ENCODE results near the gene FAM227B. TPM values are rescaled to one million over a fixed set of nuclear protein-coding genes. Genes with fewer than 3 reads are reported as not detected.
"Not testable (repeated sequence)": the region's sequence is repeated elsewhere in the genome, so short reads cannot be mapped to it uniquely, and the experiment has no call there.

FAM227B gene
- total RNA-seq, 2 donors from 2014 or later: 7.5 to 14.4 TPM

DNA sequence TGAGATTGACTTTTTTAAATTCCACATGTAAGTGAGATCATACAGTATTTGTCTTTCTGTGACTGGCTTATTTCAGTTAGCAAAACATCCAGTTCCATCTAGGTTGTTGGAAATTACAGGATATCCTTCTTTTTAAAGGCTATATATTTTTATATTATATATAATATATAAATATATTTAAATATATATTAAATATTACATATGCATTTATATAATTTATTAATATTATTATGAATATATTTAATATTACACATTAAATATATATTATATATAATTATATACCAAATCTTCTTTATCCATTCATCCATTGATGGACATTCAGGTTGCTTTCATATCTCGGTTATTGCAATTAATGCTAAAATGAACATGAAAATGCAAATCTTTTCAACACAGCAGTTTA, 49.9 kb downstream of the FAM227B start:
- H3K27me3 ChIP-seq: no peaks in the 10 kb centered on the region
- no peak for DNase-seq (ENCODE audit: low spot score)
- no peak overlapping the region for H3K27ac ChIP-seq
- TF ChIP-seq, protein P1, sequence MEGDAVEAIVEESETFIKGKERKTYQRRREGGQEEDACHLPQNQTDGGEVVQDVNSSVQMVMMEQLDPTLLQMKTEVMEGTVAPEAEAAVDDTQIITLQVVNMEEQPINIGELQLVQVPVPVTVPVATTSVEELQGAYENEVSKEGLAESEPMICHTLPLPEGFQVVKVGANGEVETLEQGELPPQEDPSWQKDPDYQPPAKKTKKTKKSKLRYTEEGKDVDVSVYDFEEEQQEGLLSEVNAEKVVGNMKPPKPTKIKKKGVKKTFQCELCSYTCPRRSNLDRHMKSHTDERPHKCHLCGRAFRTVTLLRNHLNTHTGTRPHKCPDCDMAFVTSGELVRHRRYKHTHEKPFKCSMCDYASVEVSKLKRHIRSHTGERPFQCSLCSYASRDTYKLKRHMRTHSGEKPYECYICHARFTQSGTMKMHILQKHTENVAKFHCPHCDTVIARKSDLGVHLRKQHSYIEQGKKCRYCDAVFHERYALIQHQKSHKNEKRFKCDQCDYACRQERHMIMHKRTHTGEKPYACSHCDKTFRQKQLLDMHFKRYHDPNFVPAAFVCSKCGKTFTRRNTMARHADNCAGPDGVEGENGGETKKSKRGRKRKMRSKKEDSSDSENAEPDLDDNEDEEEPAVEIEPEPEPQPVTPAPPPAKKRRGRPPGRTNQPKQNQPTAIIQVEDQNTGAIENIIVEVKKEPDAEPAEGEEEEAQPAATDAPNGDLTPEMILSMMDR (IDR thresholded peaks at IDR 0.05): no peak
- no peak overlapping the region for H3K4me3 ChIP-seq
- H3K36me3 ChIP-seq: no peaks in the 10 kb centered on the region
- H3K4me1 ChIP-seq: no peaks in the 10 kb centered on the region
- H3K9me3 ChIP-seq: no peaks in the 10 kb centered on the region

- H3K4me1 ChIP-seq: no peaks in the 10 kb centered on the region
- H3K27me3 ChIP-seq: no peaks in the 10 kb centered on the region
- no peak overlapping the region for H3K4me3 ChIP-seq
- H3K36me3 ChIP-seq: no peaks in the 10 kb centered on the region
- H3K27ac ChIP-seq: no peak overlapping the region
- no peaks in the 10 kb centered on the region for H3K9me3 ChIP-seq
- DNase-seq (ENCODE audit: low spot score): no peak
- TF ChIP-seq, protein P1 (IDR thresholded peaks at IDR 0.05): no peak
These were observed 50.4 kb downstream of the FAM227B start for GRCh38 chr15:49570174-49570573.

DNA sequence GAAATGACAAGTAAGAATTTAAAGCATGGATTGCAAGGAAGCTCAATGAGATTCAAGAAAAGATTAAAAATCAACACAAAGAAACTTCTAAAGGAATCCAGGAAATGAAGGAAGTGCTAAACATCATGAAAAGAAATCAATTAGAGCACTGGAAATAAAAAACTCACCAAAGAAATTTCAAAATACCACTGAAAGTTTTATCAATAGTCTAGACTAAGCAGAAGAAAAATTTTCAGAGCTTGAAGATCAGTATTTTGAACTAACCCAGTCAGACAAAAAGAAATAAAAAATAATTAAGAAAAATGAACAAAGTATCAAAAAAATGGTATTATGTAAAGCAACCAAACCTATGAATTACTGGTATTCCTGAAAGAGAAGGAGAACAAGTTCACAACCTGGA, 60.6 kb downstream of the FAM227B start:
- Histone ChIP-seq H3K27ac (no peak overlapping the region), H3K27me3 (no peaks in the 10 kb centered on the region), H3K36me3 (no peaks in the 10 kb centered on the region), H3K4me1 (no peaks in the 10 kb centered on the region), H3K9me3 (peaks cover 0 to 59% of the 10 kb centered on the region in 2 donors), H3K4me3 (no peak overlapping the region)
- DNase-seq (ENCODE audit: low spot score): no peak
- TF ChIP-seq, protein P1 (IDR thresholded peaks at IDR 0.05): no peak

DNA sequence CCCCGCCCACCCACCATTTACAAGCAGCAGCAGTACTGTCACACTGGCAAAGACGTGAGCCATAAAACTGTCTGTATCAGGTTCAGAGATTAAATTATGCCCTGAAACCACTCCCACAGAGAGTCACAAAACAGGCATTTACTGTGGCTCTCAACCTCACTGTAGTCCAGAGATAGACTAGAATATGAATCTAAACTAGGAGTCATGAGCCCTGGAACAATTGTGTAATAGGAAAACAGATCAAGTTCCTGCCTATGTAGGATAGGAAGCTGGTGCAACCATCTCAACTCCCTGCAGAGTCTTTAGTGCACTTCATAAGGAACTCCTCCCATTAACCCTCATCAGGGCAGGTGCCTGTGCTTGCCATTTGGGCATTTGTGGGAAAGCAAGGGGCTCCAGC, 61.7 kb downstream of the FAM227B start:
- H3K4me3 ChIP-seq: no peak overlapping the region
- DNase-seq (ENCODE audit: low spot score): no peak
- no peaks in the 10 kb centered on the region for H3K36me3 ChIP-seq
- no peak overlapping the region for H3K27ac ChIP-seq
- H3K4me1 ChIP-seq: no peaks in the 10 kb centered on the region
- peaks cover 0 to 55% of the 10 kb centered on the region in 2 donors for H3K9me3 ChIP-seq
- no peaks in the 10 kb centered on the region for H3K27me3 ChIP-seq
- TF ChIP-seq, protein P1 (IDR thresholded peaks at IDR 0.05): no peak

DNA sequence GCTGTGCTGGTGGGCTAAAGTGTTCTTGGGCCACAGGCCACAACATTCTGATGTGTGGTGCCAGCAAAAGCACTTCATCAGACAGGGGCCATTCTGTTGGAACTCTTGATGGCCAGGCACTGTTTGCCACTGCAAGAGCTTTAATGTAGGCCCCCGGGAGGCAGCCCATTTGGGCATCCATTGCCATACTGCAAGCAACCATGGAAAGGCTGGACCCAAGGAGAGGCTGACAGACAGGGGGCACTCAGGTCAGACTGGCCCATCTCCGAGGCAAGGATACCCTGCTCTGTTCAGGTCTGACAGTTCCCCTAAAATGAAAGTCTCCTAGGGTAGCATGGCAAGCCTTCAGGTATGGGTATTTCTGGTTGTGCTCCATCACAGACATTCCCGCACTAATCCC, 64.2 kb downstream of the FAM227B start:
- Histone ChIP-seq H3K36me3 (no peaks in the 10 kb centered on the region), H3K27me3 (no peaks in the 10 kb centered on the region), H3K27ac (no peak overlapping the region), H3K4me3 (no peak overlapping the region), H3K4me1 (no peaks in the 10 kb centered on the region), H3K9me3 (peaks cover 0 to 31% of the 10 kb centered on the region in 2 donors)
- TF ChIP-seq, protein P1 (IDR thresholded peaks at IDR 0.05): no peak
- no peak for DNase-seq (ENCODE audit: low spot score)

GRCh38 chr15:49550342-49550741, 70.3 kb downstream of the FAM227B start:
- not testable (repeated sequence) for H3K4me3 ChIP-seq; DNase-seq (ENCODE audit: low spot score); H3K27ac ChIP-seq; H3K9me3 ChIP-seq; H3K27me3 ChIP-seq; H3K36me3 ChIP-seq; H3K4me1 ChIP-seq

Measured in right atrium auricular region (tissue), 2 donors.